Activated CD4-positive, alpha-beta T cell treated with anti-CD3 and anti-CD28 coated beads, Interleukin-2, amount 10 ng/mL, durations not matched to agents 7 days and 5 days (primary cell): Measurements from ENCODE around the gene ROBO1. TPM values are rescaled to one million over a fixed set of nuclear protein-coding genes. Genes with fewer than 3 reads are reported as not detected.

ENCODE experiments used
- CTCF ChIA-PET: fragments of 350-600 bp; sonication (Branson Sonifier 250); formaldehyde crosslinking; loops from one replicate; lab custom pipeline; 2021; ENCODE audit warnings: antibody characterized with exemption; lab: Charles Lee
- POLR2A ChIA-PET: fragments of 350-600 bp; sonication (Branson Sonifier 250); formaldehyde crosslinking; loops from one replicate; lab custom pipeline; 2021; ENCODE audit warnings: antibody characterized with exemption; lab: Charles Lee
- DNase-seq: peaks from one replicate; pipeline ENCODE4 v3.0.0-alpha.2; 2020
- H3K27ac Mint-ChIP-seq: one replicate; pipeline ENCODE4 v1.8.0; 2021; ENCODE audit warnings: mild to moderate bottlenecking, moderate library complexity, mixed read lengths
- H3K27me3 Mint-ChIP-seq: one replicate; pipeline ENCODE4 v1.8.0; 2021; ENCODE audit warnings: mixed read lengths
- H3K36me3 Mint-ChIP-seq: one replicate; pipeline ENCODE4 v1.8.0; 2021; ENCODE audit warnings: low read depth, mixed read lengths
- H3K4me1 Mint-ChIP-seq: one replicate; pipeline ENCODE4 v1.8.0; 2021; ENCODE audit warnings: mixed read lengths
- H3K4me3 Mint-ChIP-seq: one replicate; pipeline ENCODE4 v1.8.0; 2021; ENCODE audit warnings: mild to moderate bottlenecking, moderate library complexity, mixed read lengths
- H3K9me3 Mint-ChIP-seq: one replicate; pipeline ENCODE4 v1.8.0; 2021; ENCODE audit warnings: mixed read lengths
- total RNA-seq, 2 experiments: library from RNA; stranded (reverse); gene quantifications; one replicate each; pipeline ENCODE4 v1.2.3, GENCODE V29; 2021

The ROBO1 gene
- total RNA-seq, 2 experiments from 2014 or later: 0.55 to 0.62 TPM

DNA sequence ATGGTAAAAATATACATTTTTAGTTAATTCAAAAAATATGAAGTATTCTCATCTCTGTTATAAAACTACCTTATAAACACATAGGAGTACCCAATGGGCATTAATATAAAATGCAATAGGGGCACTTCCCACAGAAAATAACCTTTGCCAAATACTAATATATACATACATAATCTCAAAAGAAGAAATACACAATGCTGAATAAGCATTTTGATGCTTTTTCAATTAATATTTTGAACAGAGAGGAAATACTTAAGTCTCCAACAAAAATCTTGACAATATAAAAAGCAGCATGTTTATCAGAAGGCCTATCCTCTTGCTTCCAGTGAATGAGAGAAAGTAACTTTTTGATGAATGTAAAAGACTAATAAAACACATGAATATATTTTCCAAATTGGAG lies 110.7 kb downstream of the ROBO1 start:
- no peaks in the 10 kb centered on the region for H3K4me1 Mint-ChIP-seq
- H3K27me3 Mint-ChIP-seq: no peaks in the 10 kb centered on the region
- DNase-seq: no peak
- no peak overlapping the region for H3K27ac Mint-ChIP-seq
- H3K36me3 Mint-ChIP-seq: no peaks in the 10 kb centered on the region
- POLR2A ChIA-PET: no interaction called here
- no peak overlapping the region for H3K4me3 Mint-ChIP-seq
- CTCF ChIA-PET: no interaction called here
- peaks cover 7% of the 10 kb centered on the region for H3K9me3 Mint-ChIP-seq

DNA sequence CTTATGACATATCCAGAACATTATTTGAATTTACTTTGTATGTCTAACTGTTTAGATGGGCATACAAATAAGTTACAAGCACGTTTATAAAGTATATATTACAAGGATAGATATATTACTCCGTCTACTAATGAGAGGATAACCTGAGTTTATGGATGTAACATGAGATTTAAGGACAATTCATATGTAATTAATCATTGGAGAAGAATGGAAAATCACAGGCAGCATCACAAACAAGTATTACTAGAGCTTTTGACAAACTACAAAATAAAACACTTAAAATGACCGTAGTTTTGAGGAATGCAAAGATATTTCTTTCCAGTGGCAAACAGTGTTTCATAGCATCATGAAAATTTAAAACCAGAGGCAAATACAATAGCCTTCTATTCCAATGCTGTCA lies 113.8 kb downstream of the ROBO1 start:
- DNase-seq: no peak
- Mint-ChIP-seq H3K4me1 (no peaks in the 10 kb centered on the region), H3K4me3 (no peak overlapping the region), H3K9me3 (no peaks in the 10 kb centered on the region), H3K27ac (no peak overlapping the region), H3K27me3 (no peaks in the 10 kb centered on the region), H3K36me3 (no peaks in the 10 kb centered on the region)
- ChIA-PET POLR2A (no interaction called here), CTCF (no interaction called here)

DNA sequence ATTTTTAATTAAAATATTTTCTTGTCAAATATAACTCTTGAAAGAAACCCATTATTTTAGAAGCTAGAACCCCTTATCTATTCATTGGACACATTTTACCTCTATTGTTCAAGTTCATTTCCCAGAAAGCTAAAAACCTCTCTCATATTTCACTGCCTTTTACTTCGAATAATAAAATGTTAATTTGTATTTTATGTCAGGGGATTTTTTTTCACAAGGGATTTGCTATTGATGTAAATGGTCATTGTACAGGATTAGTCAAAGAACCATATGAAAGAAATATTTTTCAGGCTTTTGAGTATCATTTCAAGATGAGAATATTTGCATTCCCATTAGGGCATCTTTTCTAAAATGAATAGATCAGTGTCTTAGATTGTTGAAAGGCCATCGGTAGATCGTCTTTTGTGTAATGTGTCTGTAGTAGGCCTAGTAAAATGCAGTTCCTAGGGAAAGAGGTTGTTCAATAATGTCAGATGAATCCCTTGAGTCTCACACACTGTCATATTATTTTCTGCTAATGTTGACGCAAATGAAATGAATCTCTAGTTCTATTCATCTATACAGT lies 114.5 kb downstream of the ROBO1 start:
- Mint-ChIP-seq H3K27me3 (no peaks in the 10 kb centered on the region), H3K4me1 (no peaks in the 10 kb centered on the region), H3K36me3 (no peaks in the 10 kb centered on the region), H3K27ac (no peak overlapping the region), H3K4me3 (no peak overlapping the region), H3K9me3 (no peaks in the 10 kb centered on the region)
- no peak for DNase-seq
- ChIA-PET CTCF (no interaction called here), POLR2A (no interaction called here)

DNA sequence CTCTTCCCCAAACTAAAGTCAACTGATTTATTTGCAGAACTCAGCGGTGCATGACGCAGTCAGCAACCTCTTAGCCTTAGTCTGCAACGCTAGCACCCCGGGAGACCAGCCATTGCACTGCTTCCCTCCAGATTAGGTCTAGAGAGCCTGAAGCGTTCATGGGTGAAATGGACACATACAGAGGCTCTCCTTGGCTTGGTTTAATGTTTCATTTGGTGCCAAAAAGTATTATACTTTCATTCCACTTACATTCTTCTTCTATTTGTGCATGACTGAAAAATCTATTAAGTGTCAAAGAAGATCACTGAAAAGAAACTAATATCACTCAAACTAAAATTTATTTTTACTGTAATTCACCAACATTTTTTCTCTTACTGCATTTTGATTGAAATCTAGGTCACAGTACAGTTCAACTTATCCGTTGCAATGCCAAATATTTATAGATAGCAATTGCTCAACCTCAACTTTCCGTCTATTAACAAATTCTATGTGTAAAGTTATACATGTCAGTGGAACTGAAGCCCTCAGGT lies 116.2 kb downstream of the ROBO1 start:
- no peaks in the 10 kb centered on the region for H3K27me3 Mint-ChIP-seq
- H3K9me3 Mint-ChIP-seq: no peaks in the 10 kb centered on the region
- CTCF ChIA-PET: no interaction called here
- no peaks in the 10 kb centered on the region for H3K4me1 Mint-ChIP-seq
- H3K27ac Mint-ChIP-seq: no peak overlapping the region
- no peak for DNase-seq
- no peaks in the 10 kb centered on the region for H3K36me3 Mint-ChIP-seq
- no peak overlapping the region for H3K4me3 Mint-ChIP-seq
- POLR2A ChIA-PET: no interaction called here

DNA sequence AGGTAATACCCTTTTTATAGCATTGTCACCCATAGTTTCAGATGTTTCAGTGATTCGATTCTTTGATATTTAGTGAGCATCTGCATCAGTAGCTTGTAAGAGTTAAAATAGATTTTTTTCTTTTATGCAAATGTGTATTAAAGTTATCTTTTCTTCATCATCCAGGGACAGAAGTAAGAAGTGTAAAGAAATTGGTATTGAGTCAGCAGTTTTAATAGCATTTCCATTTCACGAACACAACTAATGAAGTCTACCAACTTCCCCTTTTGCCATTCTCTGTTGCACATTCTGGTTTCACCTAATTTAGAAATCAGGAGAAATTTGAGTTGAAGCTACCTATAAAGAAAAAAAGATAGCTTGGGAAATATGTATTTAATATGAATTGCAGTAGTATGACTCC lies 127.9 kb downstream of the ROBO1 start:
- CTCF ChIA-PET: no interaction called here
- no peaks in the 10 kb centered on the region for H3K4me1 Mint-ChIP-seq
- H3K4me3 Mint-ChIP-seq: no peak overlapping the region
- no peaks in the 10 kb centered on the region for H3K27me3 Mint-ChIP-seq
- H3K27ac Mint-ChIP-seq: no peak overlapping the region
- H3K9me3 Mint-ChIP-seq: peaks cover 1% of the 10 kb centered on the region
- DNase-seq: no peak
- POLR2A ChIA-PET: no interaction called here
- H3K36me3 Mint-ChIP-seq: no peaks in the 10 kb centered on the region

DNA sequence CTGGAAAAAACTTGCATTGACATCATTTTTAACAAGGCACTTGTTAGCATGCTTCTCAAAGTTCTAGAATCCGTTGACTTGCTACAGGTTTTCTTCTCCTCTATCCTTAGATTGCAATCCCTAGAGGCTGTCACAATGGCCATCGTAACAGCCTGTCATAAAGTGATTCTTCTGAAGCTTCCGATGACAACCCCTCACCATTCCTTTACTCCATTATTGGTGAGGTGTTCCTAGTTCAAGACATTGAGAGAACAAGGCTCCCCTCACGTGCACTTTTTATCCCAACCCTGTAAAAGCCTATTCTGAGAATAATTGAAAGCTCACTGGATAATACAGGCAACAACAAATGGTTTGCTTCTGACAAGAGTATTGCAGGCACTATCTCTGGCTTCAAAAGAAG lies 131.4 kb downstream of the ROBO1 start:
- H3K36me3 Mint-ChIP-seq: no peaks in the 10 kb centered on the region
- no peak for DNase-seq
- H3K4me3 Mint-ChIP-seq: no peak overlapping the region
- H3K27me3 Mint-ChIP-seq: no peaks in the 10 kb centered on the region
- H3K27ac Mint-ChIP-seq: no peak overlapping the region
- CTCF ChIA-PET: no interaction called here
- POLR2A ChIA-PET: no interaction called here
- no peaks in the 10 kb centered on the region for H3K4me1 Mint-ChIP-seq
- peaks cover 3% of the 10 kb centered on the region for H3K9me3 Mint-ChIP-seq

DNA sequence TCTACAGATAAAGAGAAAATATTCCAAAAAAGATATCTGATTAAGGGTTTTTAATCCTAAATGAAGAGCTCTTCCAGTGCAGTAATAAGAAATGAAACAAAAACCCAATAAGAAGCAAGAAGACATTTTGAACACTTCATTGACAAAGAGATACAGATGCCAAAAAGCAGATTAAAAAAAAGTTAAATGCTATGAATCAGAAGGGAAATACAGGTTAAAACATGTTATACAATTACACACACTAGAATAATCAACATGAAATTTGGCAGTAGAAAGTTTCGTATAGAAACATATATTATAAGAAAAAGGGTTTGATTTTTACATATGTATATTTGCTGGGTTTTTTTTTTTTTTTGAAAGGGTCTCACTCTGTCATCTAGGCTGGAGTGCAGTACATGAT lies 135.0 kb downstream of the ROBO1 start:
- Mint-ChIP-seq H3K9me3 (peaks cover 6% of the 10 kb centered on the region), H3K36me3 (no peaks in the 10 kb centered on the region), H3K4me3 (no peak overlapping the region), H3K4me1 (no peaks in the 10 kb centered on the region), H3K27ac (no peak overlapping the region), H3K27me3 (no peaks in the 10 kb centered on the region)
- POLR2A ChIA-PET: no interaction called here
- no peak for DNase-seq
- CTCF ChIA-PET: no interaction called here

DNA sequence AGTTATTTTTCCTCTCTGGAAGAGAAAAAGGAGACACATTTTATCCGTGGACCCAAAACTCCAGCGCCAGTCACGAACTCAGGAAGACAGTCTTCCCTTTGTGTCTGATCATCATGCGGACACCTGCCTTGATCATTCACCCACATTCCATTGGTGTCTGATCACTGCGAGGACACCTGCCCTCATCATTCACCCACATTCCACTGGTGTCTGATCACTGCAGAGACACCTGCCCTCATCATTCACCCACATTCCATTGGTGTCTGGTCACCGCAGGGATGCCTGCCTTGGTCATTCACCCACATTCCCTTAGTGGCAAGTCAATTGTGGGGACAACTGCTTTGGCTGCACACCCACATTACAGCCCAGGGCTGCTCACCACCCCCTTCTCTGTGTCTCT lies 148.9 kb downstream of the ROBO1 start:
- DNase-seq: no peak
- no peaks in the 10 kb centered on the region for H3K36me3 Mint-ChIP-seq
- H3K4me1 Mint-ChIP-seq: no peaks in the 10 kb centered on the region
- no peaks in the 10 kb centered on the region for H3K27me3 Mint-ChIP-seq
- H3K27ac Mint-ChIP-seq: no peak overlapping the region
- no peak overlapping the region for H3K4me3 Mint-ChIP-seq
- CTCF ChIA-PET: no interaction called here
- peaks cover 47% of the 10 kb centered on the region for H3K9me3 Mint-ChIP-seq
- POLR2A ChIA-PET: no interaction called here

DNA sequence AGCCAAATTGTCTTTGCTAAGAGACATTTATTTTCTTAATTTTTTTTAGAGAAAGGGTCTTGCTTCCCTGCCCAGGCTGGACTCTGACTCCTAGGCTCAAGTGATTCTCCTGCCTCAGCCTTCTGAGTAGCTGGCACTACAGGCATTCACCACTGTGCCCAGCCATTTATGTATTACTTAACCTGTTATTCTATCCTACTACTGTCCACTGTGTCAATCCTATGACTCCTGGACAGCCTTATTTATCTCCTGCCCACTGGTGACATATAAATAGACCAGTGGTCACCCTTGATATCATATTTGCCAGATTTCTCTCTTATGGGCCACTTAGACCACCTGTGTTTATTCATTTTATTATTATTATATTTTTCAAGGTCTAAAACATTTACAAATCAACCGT lies 161.4 kb downstream of the ROBO1 start:
- no peak for DNase-seq
- H3K4me1 Mint-ChIP-seq: no peaks in the 10 kb centered on the region
- H3K4me3 Mint-ChIP-seq: no peak overlapping the region
- H3K36me3 Mint-ChIP-seq: no peaks in the 10 kb centered on the region
- H3K27ac Mint-ChIP-seq: no peak overlapping the region
- H3K9me3 Mint-ChIP-seq: peaks cover 7% of the 10 kb centered on the region
- no peaks in the 10 kb centered on the region for H3K27me3 Mint-ChIP-seq
- ChIA-PET POLR2A (no interaction called here), CTCF (no interaction called here)

DNA sequence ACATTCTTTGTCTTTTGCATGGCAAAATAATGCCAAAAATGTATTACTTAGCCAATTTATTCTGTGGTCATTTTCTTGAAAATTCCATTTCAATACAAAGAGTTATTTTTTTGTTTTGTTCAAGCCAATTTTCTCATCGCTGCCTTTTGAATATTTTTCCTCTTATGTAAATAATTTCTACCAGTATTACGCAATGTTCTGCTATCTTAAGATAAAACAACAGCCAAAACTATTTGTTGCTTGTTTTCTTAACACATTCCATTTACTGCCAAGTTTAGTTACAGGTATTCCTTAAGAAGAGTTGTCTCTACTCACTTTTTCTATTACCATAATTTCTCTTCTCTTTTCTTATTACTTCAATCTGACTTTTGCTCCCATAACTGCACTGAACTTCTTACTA lies 163.1 kb downstream of the ROBO1 start:
- H3K27ac Mint-ChIP-seq: no peak overlapping the region
- CTCF ChIA-PET: no interaction called here
- no peak overlapping the region for H3K4me3 Mint-ChIP-seq
- no peaks in the 10 kb centered on the region for H3K4me1 Mint-ChIP-seq
- H3K36me3 Mint-ChIP-seq: no peaks in the 10 kb centered on the region
- POLR2A ChIA-PET: no interaction called here
- no peak for DNase-seq
- peaks cover 4% of the 10 kb centered on the region for H3K9me3 Mint-ChIP-seq
- no peaks in the 10 kb centered on the region for H3K27me3 Mint-ChIP-seq

DNA sequence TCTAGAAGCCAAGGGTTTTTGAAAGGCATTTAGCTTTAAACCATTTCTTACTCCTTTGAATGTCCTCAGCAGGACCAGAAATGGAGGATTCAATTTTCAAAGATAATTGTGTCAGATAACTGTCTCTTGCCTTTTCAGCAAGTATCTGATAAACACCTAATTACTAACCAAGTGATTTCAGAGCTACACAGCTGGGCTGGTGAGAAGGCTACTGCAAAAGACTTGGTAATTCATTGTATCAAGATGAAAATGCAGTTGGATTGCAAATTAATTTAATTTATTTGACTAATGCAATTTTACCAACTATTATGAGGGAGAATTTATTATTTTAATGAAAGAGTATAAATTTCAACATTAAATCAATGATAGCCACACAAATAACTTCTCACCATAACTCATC lies 165.4 kb downstream of the ROBO1 start:
- Mint-ChIP-seq H3K4me1 (no peaks in the 10 kb centered on the region), H3K36me3 (no peaks in the 10 kb centered on the region), H3K27ac (no peak overlapping the region), H3K27me3 (no peaks in the 10 kb centered on the region), H3K9me3 (peaks cover 6% of the 10 kb centered on the region), H3K4me3 (no peak overlapping the region)
- ChIA-PET CTCF (no interaction called here), POLR2A (no interaction called here)
- no peak for DNase-seq

DNA sequence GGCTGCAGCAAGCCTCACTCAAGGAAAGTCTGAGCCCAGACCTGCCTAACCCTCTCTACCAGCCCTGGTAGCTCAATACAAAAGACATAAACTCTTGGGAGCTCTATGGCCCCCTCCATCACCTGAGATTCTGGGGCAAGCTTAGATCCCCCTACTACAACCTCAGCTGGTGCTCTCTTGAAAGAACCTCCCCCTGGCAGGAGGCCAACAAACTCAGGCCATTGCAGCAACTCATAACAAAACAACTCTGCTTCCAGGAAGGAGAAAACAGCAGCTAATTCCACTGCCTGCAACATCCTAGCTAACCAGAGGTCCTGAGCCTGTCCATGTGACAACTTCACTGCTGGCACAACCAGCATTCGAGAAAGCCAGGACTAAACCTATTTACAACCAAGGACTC lies 169.2 kb downstream of the ROBO1 start:
- H3K9me3 Mint-ChIP-seq: peaks cover 6% of the 10 kb centered on the region
- POLR2A ChIA-PET: no interaction called here
- no peaks in the 10 kb centered on the region for H3K4me1 Mint-ChIP-seq
- no peaks in the 10 kb centered on the region for H3K27me3 Mint-ChIP-seq
- CTCF ChIA-PET: no interaction called here
- no peaks in the 10 kb centered on the region for H3K36me3 Mint-ChIP-seq
- H3K27ac Mint-ChIP-seq: no peak overlapping the region
- no peak overlapping the region for H3K4me3 Mint-ChIP-seq
- DNase-seq: no peak

DNA sequence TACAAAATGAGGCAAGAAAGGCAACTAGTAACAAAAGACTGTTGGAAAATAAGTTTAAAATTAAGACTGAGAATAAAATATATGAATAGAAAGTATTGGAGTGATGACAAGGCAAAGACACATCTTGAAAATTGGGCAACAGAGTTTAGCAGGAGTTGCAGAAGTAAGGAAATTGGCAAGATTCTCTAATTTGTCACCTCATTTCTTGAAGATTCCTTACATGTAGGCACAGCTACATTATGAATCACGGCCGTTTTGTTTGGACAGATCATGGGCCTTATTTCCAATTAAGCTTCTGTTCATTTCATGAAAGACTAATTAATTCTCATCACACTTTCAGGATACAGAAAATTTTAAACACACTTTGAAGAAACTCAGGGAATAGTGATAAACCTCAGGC lies 170.1 kb downstream of the ROBO1 start:
- DNase-seq: no peak
- no peak overlapping the region for H3K4me3 Mint-ChIP-seq
- H3K36me3 Mint-ChIP-seq: no peaks in the 10 kb centered on the region
- no peak overlapping the region for H3K27ac Mint-ChIP-seq
- ChIA-PET POLR2A (no interaction called here), CTCF (no interaction called here)
- H3K9me3 Mint-ChIP-seq: peaks cover 6% of the 10 kb centered on the region
- no peaks in the 10 kb centered on the region for H3K4me1 Mint-ChIP-seq
- no peaks in the 10 kb centered on the region for H3K27me3 Mint-ChIP-seq

DNA sequence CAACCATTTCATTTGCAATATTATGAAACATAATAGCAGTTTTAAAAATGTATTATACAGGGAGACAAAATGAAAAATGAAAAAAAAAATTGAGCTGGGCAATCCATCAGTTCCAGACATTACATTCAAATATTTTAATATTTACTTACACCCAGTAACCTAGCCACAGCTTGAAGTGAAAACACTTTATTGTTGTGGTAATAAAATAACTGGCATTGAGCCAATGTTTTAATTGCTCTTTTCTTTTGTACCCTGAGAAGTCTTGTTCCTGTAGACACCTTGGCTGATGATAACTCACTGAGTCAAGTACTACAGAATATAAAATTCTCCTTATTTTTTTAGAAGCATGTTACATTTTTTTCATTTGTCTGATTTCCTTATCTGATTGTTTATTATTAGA lies 180.6 kb downstream of the ROBO1 start:
- DNase-seq: no peak
- Mint-ChIP-seq H3K4me1 (no peaks in the 10 kb centered on the region), H3K4me3 (no peak overlapping the region), H3K27me3 (no peaks in the 10 kb centered on the region), H3K27ac (no peak overlapping the region), H3K9me3 (no peaks in the 10 kb centered on the region), H3K36me3 (no peaks in the 10 kb centered on the region)
- ChIA-PET CTCF (no interaction called here), POLR2A (no interaction called here)
